Measurements from ENCODE around the gene PRKAG2.

The PRKAG2 gene

GRCh38 chr7:151731022-151731441 lies 145.9 kb downstream of the PRKAG2 start:
- no peaks in the 10 kb centered on the region for H3K9me3 ChIP-seq (ENCODE audit: insufficient read depth, low read length)
- H3K9ac ChIP-seq (ENCODE audit: low read length): no peak overlapping the region
- H3F3A ChIP-seq (ENCODE audit: insufficient read depth): no peaks in the 10 kb centered on the region
- H2AFZ ChIP-seq (ENCODE audit: low read depth, low read length, severe bottlenecking): no peak overlapping the region
- no peaks in the 10 kb centered on the region for H3K27me3 ChIP-seq (ENCODE audit: low read length)
- TF ChIP-seq EZH2phosphoT487 (conservative IDR thresholded peaks at IDR 0.05; ENCODE audit: low read length) (no peak), CTCF (IDR thresholded peaks at IDR 0.05; ENCODE audit: insufficient read depth, low read length, poor library complexity, severe bottlenecking) (no peak)
- no peaks in the 10 kb centered on the region for H3K9me2 ChIP-seq (replicated peaks; ENCODE audit: insufficient read depth, low read length)
- no peak overlapping the region for H3K4me3 ChIP-seq (ENCODE audit: insufficient read depth, low read length, poor library complexity, severe bottlenecking)
- no peak overlapping the region for H3K27ac ChIP-seq (ENCODE audit: low read depth, low read length)
- H3K79me2 ChIP-seq (ENCODE audit: insufficient read depth, low read length): no peaks in the 10 kb centered on the region
- H3K4me2 ChIP-seq (ENCODE audit: low read depth, low read length, poor library complexity, severe bottlenecking): no peak overlapping the region
- no peaks in the 10 kb centered on the region for H3K36me3 ChIP-seq (ENCODE audit: low read length)
- H4K20me1 ChIP-seq (ENCODE audit: low read depth, low read length): no peaks in the 10 kb centered on the region

DNA sequence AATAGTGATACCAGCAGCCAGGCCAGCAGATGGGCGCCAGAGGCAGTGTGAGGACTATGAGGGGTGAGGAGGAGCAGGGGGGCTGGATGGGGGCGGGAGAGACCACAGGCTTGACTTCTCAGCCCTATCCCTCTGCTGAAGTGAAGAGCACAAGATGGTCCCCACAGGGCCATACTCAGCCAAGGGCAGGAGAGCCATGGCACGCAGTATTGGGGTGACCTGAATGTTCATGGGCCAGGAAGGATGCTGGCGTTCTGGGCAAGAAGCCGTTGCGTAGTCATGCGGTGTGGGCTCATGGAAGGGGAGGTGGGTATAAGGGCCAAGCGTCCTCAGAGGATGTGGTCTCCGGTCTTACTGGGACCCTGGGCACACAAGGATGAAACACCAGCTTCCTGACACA lies 146.3 kb downstream of the PRKAG2 start:
- H3K9me3 ChIP-seq (ENCODE audit: insufficient read depth, low read length): no peaks in the 10 kb centered on the region
- no peak overlapping the region for H3K4me3 ChIP-seq (ENCODE audit: insufficient read depth, low read length, poor library complexity, severe bottlenecking)
- no peak overlapping the region for H2AFZ ChIP-seq (ENCODE audit: low read depth, low read length, severe bottlenecking)
- H3K79me2 ChIP-seq (ENCODE audit: insufficient read depth, low read length): no peaks in the 10 kb centered on the region
- no peak overlapping the region for H3K4me2 ChIP-seq (ENCODE audit: low read depth, low read length, poor library complexity, severe bottlenecking)
- H3K9me2 ChIP-seq (replicated peaks; ENCODE audit: insufficient read depth, low read length): no peaks in the 10 kb centered on the region
- no peaks in the 10 kb centered on the region for H3F3A ChIP-seq (ENCODE audit: insufficient read depth)
- no peaks in the 10 kb centered on the region for H3K27me3 ChIP-seq (ENCODE audit: low read length)
- no peak overlapping the region for H3K9ac ChIP-seq (ENCODE audit: low read length)
- no peaks in the 10 kb centered on the region for H3K36me3 ChIP-seq (ENCODE audit: low read length)
- no peak overlapping the region for H3K27ac ChIP-seq (ENCODE audit: low read depth, low read length)
- H4K20me1 ChIP-seq (ENCODE audit: low read depth, low read length): no peaks in the 10 kb centered on the region
- TF ChIP-seq CTCF (IDR thresholded peaks at IDR 0.05; ENCODE audit: insufficient read depth, low read length, poor library complexity, severe bottlenecking) (no peak), EZH2phosphoT487 (conservative IDR thresholded peaks at IDR 0.05; ENCODE audit: low read length) (no peak)

GRCh38 chr7:151729521-151729921 lies 147.4 kb downstream of the PRKAG2 start:
- Histone ChIP-seq H3K9me3 (ENCODE audit: insufficient read depth, low read length) (no peaks in the 10 kb centered on the region), H3F3A (ENCODE audit: insufficient read depth) (no peaks in the 10 kb centered on the region), H2AFZ (ENCODE audit: low read depth, low read length, severe bottlenecking) (no peak overlapping the region), H3K9ac (ENCODE audit: low read length) (no peak overlapping the region), H3K79me2 (ENCODE audit: insufficient read depth, low read length) (no peaks in the 10 kb centered on the region), H3K36me3 (ENCODE audit: low read length) (no peaks in the 10 kb centered on the region), H3K9me2 (replicated peaks; ENCODE audit: insufficient read depth, low read length) (no peaks in the 10 kb centered on the region), H3K4me3 (ENCODE audit: insufficient read depth, low read length, poor library complexity, severe bottlenecking) (no peak overlapping the region), H3K27ac (ENCODE audit: low read depth, low read length) (no peak overlapping the region), H4K20me1 (ENCODE audit: low read depth, low read length) (no peaks in the 10 kb centered on the region), H3K27me3 (ENCODE audit: low read length) (no peaks in the 10 kb centered on the region), H3K4me2 (ENCODE audit: low read depth, low read length, poor library complexity, severe bottlenecking) (no peak overlapping the region)
- TF ChIP-seq EZH2phosphoT487 (conservative IDR thresholded peaks at IDR 0.05; ENCODE audit: low read length): no peak
- TF ChIP-seq CTCF (IDR thresholded peaks at IDR 0.05; ENCODE audit: insufficient read depth, low read length, poor library complexity, severe bottlenecking): no peak
